IMR-90 (cell line): ENCODE measurements around the gene NAPSA. TPM values are rescaled to one million over a fixed set of nuclear protein-coding genes. Genes with fewer than 3 reads are reported as not detected.
"Not testable (repeated sequence)": the region's sequence is repeated elsewhere in the genome, so short reads cannot be mapped to it uniquely, and the experiment has no call there.

Experiments
- ATAC-seq: fragments of 200-7000 bp; cut with Tn5 transposase; 2 replicates; pipeline ENCODE4 v1.9.1; 2020; ENCODE audit warnings: low read depth, mild to moderate bottlenecking, moderate library complexity
- BruUV-seq: library from RNA; stranded (reverse); fragments of 400-500 nt; replicated peaks from 2 replicates; lab custom pipeline; 2021; lab: Mats Ljungman, UMichigan
- CTCF ChIA-PET: fragments of 300-600 bp; formaldehyde crosslinking; extraction: SDS; loops from one replicate; lab custom pipeline; 2021; ENCODE audit warnings: antibody characterized with exemption; lab: Yijun Ruan, JAX
- POLR2A ChIA-PET: fragments of 300-600 bp; sonication (Branson Sonifier 250); formaldehyde crosslinking; loops from one replicate; lab custom pipeline; 2022; ENCODE audit warnings: antibody characterized with exemption; ENCODE audit not compliant: unreplicated experiment; lab: Charles Lee
- DNase-seq: peaks from one replicate; pipeline ENCODE4 v3.0.0; 2013
- H2AFZ ChIP-seq: replicated peaks from 2 replicates; pipeline ENCODE3; 2013; ENCODE audit warnings: low read length, mild to moderate bottlenecking; ENCODE audit not compliant: poor library complexity
- H2AK5ac ChIP-seq: 2 replicates; pipeline ENCODE4 v1.6.1; 2013; ENCODE audit warnings: low read depth, low read length, inconsistent platforms
- H2AK9ac ChIP-seq: replicated peaks from 2 replicates; pipeline ENCODE3; 2013; ENCODE audit warnings: mild to moderate bottlenecking, low read depth, low read length, moderate library complexity; ENCODE audit not compliant: poor library complexity
- H2BK120ac ChIP-seq: 2 replicates; pipeline ENCODE4 v1.6.1; 2013; ENCODE audit warnings: low read depth, low read length, inconsistent platforms
- H2BK15ac ChIP-seq: 3 replicates; pipeline ENCODE4 v1.6.1; 2013; ENCODE audit warnings: low read depth, low read length, inconsistent platforms
- H2BK20ac ChIP-seq: 2 replicates; pipeline ENCODE4 v1.6.1; 2013; ENCODE audit warnings: low read depth, mild to moderate bottlenecking, inconsistent platforms, low read length, moderate library complexity
- H2BK5ac ChIP-seq: 2 replicates; pipeline ENCODE4 v1.6.1; 2013; ENCODE audit warnings: mild to moderate bottlenecking, low read depth, low read length, inconsistent platforms; ENCODE audit not compliant: poor library complexity, severe bottlenecking
- H3K14ac ChIP-seq: replicated peaks from 2 replicates; pipeline ENCODE4 v1.6.1; 2013; ENCODE audit warnings: low read depth, low read length, inconsistent platforms
- H3K18ac ChIP-seq: 2 replicates; pipeline ENCODE4 v1.6.1; 2013; ENCODE audit warnings: low read depth, low read length, control low read depth
- H3K23ac ChIP-seq: 2 replicates; pipeline ENCODE4 v1.6.1; 2013; ENCODE audit warnings: low read depth, low read length, inconsistent platforms
- H3K27ac ChIP-seq: 2 replicates; pipeline ENCODE4 v1.5.1; 2013; ENCODE audit warnings: mild to moderate bottlenecking, control low read depth, low read length; ENCODE audit not compliant: insufficient read depth
- H3K27me3 ChIP-seq: 2 replicates; pipeline ENCODE4 v1.6.1; 2013; ENCODE audit warnings: low read length; ENCODE audit not compliant: control insufficient read depth, insufficient read depth
- H3K36me3 ChIP-seq: 2 replicates; pipeline ENCODE4 v1.6.1; 2013; ENCODE audit warnings: low read length, mixed read lengths; ENCODE audit not compliant: control insufficient read depth, insufficient read depth
- H3K4ac ChIP-seq: 2 replicates; pipeline ENCODE4 v1.6.1; 2013; ENCODE audit warnings: low read depth, low read length, inconsistent platforms
- H3K4me1 ChIP-seq: 2 replicates; pipeline ENCODE4 v1.6.1; 2013; ENCODE audit warnings: low read length, mixed read lengths; ENCODE audit not compliant: control insufficient read depth, insufficient read depth
- H3K4me2 ChIP-seq: 2 replicates; pipeline ENCODE4 v1.6.1; 2013; ENCODE audit warnings: low read depth, mild to moderate bottlenecking, control low read depth, low read length, moderate library complexity
- H3K4me3 ChIP-seq: 2 replicates; pipeline ENCODE4 v1.5.1; 2013; ENCODE audit warnings: low read depth, mild to moderate bottlenecking, control low read depth, low read length, moderate library complexity; ENCODE audit not compliant: insufficient read depth
- H3K56ac ChIP-seq: 2 replicates; pipeline ENCODE4 v1.6.1; 2013; ENCODE audit warnings: low read length, inconsistent platforms; ENCODE audit not compliant: insufficient read depth; ENCODE audit errors: extremely low read depth
- H3K79me1 ChIP-seq, 2 experiments: 2 replicates each; pipeline ENCODE4 v1.6.1; 2013; ENCODE audit warnings: low read length in 2 of 2, inconsistent platforms in 1 of 2, low read depth in 1 of 2
- H3K9ac ChIP-seq: 2 replicates; pipeline ENCODE4 v1.6.1; 2013; ENCODE audit warnings: low read depth, low read length, control low read depth
- H3K9me1 ChIP-seq: 2 replicates; pipeline ENCODE4 v1.6.1; 2013; ENCODE audit warnings: low read length, inconsistent platforms; ENCODE audit not compliant: insufficient read depth
- H3K9me3 ChIP-seq: 2 replicates; pipeline ENCODE4 v1.6.1; 2013; ENCODE audit warnings: low read length; ENCODE audit not compliant: control insufficient read depth, insufficient read depth
- H4K20me1 ChIP-seq: 2 replicates; pipeline ENCODE4 v1.6.1; 2013; ENCODE audit warnings: low read length, inconsistent platforms; ENCODE audit not compliant: insufficient read depth
- H4K5ac ChIP-seq: 2 replicates; pipeline ENCODE4 v1.6.1; 2013; ENCODE audit warnings: mild to moderate bottlenecking, low read depth, low read length, control low read depth
- H4K8ac ChIP-seq, 2 experiments: 2 replicates each; pipeline ENCODE4 v1.6.1; 2013; ENCODE audit warnings: low read depth in 2 of 2, low read length in 2 of 2, control low read depth in 1 of 2, inconsistent platforms in 1 of 2
- H4K91ac ChIP-seq: 2 replicates; pipeline ENCODE4 v1.6.1; 2013; ENCODE audit warnings: low read depth, low read length, inconsistent platforms; ENCODE audit not compliant: insufficient read depth
- WGBS, 2 experiments: methylation state at CpG; one replicate each; pipeline versions ENCODE4 v1.1.5 to v1.1.7; 2013; ENCODE audit warnings: missing lambda C conversion rate in 2 of 2; ENCODE audit not compliant: insufficient read length in 1 of 2; ENCODE audit errors: extremely low coverage in 2 of 2; 5-methylcytosine and 5-hydroxymethylcytosine counted together
- dilution Hi-C: fragments of 300-500 bp; cut with HindIII; formaldehyde crosslinking; loops from one replicate; pipeline ENCODE4 v1.14.3; 2018; ENCODE audit warnings: low sequenced_read_pairs; ENCODE audit not compliant: unreplicated experiment
- in situ Hi-C: fragments of 300-500 bp; cut with MboI; formaldehyde crosslinking; loops from 3 replicates; pipeline ENCODE4 v1.14.3; 2019; ENCODE audit warnings: low sequenced_read_pairs, inconsistent platforms, mixed read lengths
- intact Hi-C: fragments of 100-400 bp; cut with micrococcal nuclease; formaldehyde crosslinking; loops from 2 replicates; pipeline ENCODE4 v1.10.0; 2022
- polyA plus RNA-seq, 3 experiments: library from polyadenylated mRNA; depleted of rRNA; stranded (reverse); fragments of >200 nt; gene quantifications; 2 replicates each; pipeline ENCODE4 v1.2.3, GENCODE V29; 2012; ENCODE audit warnings: low replicate concordance in 1 of 3
- total RNA-seq: library from RNA; depleted of rRNA; stranded (reverse); fragments of >200 nt; gene quantifications from 2 replicates; pipeline ENCODE4 v1.2.3, GENCODE V29; 2012

NAPSA gene
- total and polyA plus RNA-seq, 2 of the 4 experiments (the other 2 are of a cell fraction) = 0.39 TPM; not detected in 1

- ATAC-seq, dilution Hi-C loops: not testable (repeated sequence)
These were observed 24.9 kb upstream of the NAPSA start for GRCh38 chr19:50390295-50390694.

More at GRCh38 chr19:50390295-50390694, 24.9 kb upstream of the NAPSA start:
- H3K4me3 ChIP-seq, H3K27me3 ChIP-seq, H4K5ac ChIP-seq, intact Hi-C loops, H3K56ac ChIP-seq, H3K9me3 ChIP-seq, H4K20me1 ChIP-seq, H4K91ac ChIP-seq, DNase-seq, POLR2A ChIA-PET, H3K36me3 ChIP-seq, H3K4me2 ChIP-seq, CTCF ChIA-PET, H2AK9ac ChIP-seq, H3K4ac ChIP-seq, H2BK20ac ChIP-seq, BruUV-seq, H2AFZ ChIP-seq, H2BK15ac ChIP-seq, H4K8ac ChIP-seq, H3K18ac ChIP-seq, H3K4me1 ChIP-seq, H2BK5ac ChIP-seq, H3K27ac ChIP-seq, H3K9me1 ChIP-seq, H3K23ac ChIP-seq, H3K9ac ChIP-seq, H2BK120ac ChIP-seq, H3K14ac ChIP-seq, in situ Hi-C loops, H2AK5ac ChIP-seq: not testable (repeated sequence)
- WGBS, 2 experiments = no CpG with 5 or more reads among the region's 3 CpGs
- peaks cover 7 to 33% of the 10 kb centered on the region in 2 experiments for H3K79me1 ChIP-seq
